CD1c-positive myeloid dendritic cell (primary cell): Measurements from ENCODE around the gene SLC26A5.
"Not testable (repeated sequence)": the region's sequence is repeated elsewhere in the genome, so short reads cannot be mapped to it uniquely, and the experiment has no call there.

Experiments
- DNase-seq: peaks from one replicate; pipeline ENCODE4 v3.0.0-alpha.2; 2016; ENCODE audit errors: extremely low spot score

Gene SLC26A5, protein sequence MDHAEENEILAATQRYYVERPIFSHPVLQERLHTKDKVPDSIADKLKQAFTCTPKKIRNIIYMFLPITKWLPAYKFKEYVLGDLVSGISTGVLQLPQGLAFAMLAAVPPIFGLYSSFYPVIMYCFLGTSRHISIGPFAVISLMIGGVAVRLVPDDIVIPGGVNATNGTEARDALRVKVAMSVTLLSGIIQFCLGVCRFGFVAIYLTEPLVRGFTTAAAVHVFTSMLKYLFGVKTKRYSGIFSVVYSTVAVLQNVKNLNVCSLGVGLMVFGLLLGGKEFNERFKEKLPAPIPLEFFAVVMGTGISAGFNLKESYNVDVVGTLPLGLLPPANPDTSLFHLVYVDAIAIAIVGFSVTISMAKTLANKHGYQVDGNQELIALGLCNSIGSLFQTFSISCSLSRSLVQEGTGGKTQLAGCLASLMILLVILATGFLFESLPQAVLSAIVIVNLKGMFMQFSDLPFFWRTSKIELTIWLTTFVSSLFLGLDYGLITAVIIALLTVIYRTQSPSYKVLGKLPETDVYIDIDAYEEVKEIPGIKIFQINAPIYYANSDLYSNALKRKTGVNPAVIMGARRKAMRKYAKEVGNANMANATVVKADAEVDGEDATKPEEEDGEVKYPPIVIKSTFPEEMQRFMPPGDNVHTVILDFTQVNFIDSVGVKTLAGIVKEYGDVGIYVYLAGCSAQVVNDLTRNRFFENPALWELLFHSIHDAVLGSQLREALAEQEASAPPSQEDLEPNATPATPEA

DNA sequence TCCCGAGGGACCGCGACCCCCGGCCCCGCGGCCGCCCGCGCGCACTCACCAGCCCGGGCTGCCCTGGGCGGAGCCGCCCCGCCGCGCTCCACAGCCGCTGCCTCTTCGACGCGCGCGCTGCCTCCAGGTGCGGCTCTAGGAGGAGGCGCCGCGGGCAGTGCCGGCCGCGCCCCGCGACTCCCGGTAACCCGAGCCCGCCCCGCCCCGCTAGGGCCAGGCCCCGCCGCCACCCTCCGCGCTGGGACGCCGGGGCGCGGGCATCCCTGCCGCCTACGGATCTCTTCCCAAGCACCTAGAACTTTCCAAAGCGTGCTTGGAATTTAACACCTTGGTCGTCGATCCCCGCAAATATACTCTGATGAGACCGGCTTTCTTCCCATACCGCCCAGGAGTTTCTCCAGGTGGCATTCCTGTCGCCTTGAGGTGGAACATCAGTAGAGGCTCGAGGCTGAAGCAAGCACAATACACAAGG lies at the start of gene SLC26A5:
TSS of gene SLC26A5 (minus strand) at position 159 of the 472 bp plus-strand sequence. CDS start 24,693 bp downstream, outside the sequence.
- no peak for DNase-seq

DNA sequence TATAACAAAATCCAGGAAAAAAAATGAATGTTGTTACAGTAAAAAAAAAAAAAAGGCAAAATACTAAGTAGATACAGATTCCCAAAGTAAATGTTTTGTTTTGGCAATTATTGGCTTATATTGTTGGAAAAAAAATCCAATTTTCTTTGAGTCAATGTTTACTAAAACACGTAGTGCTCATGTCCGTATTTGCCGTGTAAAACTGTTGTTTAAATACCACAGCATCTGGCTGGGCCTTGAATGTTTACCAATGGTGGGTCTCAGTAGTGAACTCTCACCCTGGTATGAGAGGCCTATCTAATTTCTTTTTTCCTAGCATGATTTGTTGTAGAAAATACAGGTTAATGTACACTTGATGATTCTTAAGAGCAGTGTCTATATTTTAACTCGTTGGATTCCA lies 41.4 kb upstream of the SLC26A5 start:
- DNase-seq, result no peak

DNA sequence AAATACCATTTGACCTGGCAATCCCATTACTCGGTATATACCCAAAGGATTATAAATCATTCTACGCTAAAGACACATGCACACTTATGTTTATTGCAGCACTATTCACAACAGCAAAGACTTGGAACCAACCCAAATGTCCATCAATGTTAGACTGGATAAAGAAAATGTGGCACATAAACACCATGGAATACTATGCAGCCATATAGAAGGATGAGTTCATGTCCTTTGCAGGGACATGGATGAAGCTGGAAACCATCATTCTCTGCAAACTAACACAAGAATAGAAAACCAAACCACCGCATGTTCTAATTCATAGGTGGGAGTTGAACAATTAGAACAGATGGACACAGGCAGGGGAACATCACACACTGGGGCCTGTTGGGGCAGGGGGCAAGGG lies 40.9 kb upstream of the SLC26A5 start:
- not testable (repeated sequence) for DNase-seq

DNA sequence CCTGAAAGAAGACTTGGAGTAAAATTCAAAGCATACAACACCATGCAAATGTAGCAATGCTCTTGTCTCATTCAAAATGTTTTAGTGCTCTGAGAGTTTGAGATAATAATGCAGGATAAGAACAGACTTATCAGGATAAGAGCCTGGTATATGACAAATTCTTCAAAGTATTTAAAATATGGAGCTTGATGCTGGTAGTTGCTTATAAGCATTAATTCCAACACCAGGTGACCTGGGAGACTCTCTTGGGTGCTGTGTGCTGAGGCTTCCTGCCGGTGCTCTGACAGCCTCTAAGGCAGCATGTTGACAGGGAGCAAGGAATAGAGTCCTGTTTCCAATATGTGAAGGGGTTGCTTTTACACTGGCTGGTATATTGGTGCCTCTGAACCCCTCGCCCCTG lies 34.8 kb upstream of the SLC26A5 start:
- DNase-seq, result no peak

GRCh38 chr7:103474956-103475355 lies 28.9 kb upstream of the SLC26A5 start:
- DNase-seq, result no peak

GRCh38 chr7:103469095-103469948 lies 23.3 kb upstream of the SLC26A5 start:
- DNase-seq, result no peak

DNA sequence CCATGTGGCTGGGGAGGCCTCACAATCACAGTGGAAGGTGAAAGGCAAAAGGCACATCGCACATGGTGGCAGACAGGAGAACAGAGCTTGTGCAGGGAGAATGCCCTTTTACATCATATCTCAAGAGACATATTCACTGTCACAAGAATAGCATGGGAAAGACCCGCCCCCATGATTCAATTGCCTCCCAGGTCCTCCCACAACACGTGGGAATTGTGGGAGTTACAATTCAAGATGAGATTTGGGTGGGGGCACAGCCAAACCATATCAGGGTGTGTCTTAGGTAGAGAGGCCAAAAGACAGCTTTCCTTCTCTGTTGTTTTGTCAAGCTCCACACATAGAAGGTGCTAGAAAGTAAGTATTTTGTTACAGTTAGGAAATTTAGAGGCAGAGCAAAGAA lies 20.8 kb upstream of the SLC26A5 start:
- DNase-seq, result no peak

GRCh38 chr7:103462358-103462757 lies 16.4 kb upstream of the SLC26A5 start:
- DNase-seq, result no peak

DNA sequence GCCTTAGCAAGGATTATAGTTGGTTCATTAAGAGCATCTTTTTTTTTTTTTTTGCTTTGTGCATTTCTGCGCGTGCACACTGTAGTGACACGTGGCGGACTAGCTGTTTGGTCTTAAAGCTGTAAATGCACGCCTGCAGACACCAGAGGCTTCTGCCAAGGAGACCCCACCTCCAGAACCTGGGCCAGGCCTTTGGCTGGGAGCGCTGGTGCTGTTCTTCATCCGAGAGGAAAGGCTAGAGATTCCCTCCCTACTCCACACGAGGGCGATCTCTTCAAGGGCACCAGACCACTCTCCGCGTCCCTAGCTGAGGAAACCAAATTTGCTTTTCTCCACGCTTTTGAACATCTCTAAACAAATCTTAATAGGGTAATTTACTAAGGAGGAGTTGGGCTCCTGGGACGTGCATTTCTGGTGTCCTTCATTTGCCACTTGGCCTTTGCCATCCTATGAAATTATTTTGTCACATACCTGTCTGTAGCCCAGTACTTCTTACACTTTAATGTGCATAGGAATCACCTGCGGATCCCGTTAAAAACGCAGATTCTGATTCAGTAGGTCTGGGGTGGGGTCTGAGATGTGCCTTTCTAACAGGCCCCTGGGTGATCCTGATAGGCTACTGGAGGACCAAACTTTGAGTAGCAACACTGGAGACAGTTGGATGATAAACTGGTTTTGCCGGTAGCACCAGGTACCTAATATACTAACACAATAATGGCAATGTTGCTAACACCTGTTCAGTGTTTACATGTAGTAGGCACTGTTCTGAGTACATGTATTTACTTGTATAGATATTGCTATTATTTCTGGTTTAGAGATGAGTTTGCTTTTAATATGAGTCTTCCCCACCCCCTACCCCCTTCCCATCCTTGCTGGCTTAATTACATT lies 1.3 kb upstream of the SLC26A5 start:
- DNase-seq, result peak; percentile 2

- DNase-seq, result no peak
Observed at GRCh38 chr7:103445228-103446048, 569 bp downstream of the SLC26A5 start.

GRCh38 chr7:103439661-103440060 lies 6.3 kb downstream of the SLC26A5 start:
- DNase-seq, result no peak

DNA sequence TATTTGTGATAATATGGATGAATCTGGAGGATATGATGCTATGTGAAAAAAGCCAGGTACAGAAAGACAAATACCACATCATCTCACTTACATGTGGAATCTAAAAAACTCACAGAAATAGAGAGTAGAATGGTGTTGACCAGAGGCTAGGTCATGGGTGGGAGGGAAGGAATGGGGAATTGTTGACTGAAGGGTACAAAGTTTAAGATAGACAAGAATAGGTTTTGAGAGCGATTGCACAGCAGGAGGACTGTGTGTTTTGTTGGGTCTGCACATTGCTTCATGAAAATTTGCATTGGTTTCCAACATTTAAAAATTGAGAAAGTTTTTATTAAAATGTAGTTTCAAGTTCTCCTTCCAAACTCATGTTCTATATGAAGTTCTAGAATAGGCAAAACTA lies 8.4 kb downstream of the SLC26A5 start:
- DNase-seq, result no peak

GRCh38 chr7:103432712-103433111 lies 13.3 kb downstream of the SLC26A5 start:
- DNase-seq, result no peak

DNA sequence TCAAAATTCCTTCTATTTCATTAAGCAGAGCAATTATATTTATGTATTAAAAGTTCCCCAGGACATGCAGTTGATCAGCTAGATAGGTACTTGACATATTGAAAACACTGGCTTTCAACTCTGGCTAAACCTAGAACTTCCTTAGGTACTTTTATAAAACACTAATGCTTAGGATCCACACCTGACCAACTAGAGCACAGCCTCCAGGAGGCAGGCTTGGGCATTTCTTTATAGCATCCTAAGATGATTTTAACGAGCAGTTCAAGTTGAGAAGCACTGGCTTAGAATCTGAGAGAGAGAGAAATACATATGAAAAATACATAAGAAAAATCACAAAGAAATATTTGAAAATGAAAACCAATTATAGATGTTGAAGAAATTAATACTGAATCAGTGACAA lies 20.8 kb downstream of the SLC26A5 start:
- no peak for DNase-seq

DNA sequence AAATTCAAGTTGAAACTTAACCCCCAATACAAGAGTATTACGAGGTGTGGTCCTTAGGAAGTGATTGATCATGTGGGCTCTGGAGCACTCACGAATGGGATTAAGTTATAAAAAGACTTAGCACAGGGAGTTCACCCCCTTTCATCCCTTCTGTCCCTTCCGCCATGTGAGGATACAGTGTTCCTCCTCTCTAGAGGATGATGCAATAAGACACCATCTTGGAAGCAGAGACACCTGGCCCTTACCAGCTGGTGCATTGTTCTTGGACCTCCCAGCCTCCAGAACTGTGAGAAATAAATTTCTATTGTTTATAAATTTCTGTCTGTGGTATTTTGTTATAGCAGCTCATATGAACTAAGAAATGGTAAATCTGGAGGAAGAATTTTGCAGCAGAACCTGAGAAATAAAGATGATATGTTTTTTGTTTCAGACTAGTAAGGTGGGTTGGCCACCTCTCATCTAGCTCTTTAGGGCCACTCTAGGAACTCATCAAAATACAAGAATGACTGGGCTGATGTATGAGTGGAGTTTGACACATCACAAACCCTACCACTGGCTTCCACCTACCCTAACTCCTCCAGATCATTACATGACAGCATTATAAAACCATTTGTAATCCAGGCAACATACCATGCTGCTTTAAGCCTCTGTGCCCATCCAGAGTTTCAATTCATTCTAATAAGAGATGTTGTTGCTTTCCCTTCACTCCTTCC lies 22.4 kb downstream of the SLC26A5 start:
- no peak for DNase-seq

GRCh38 chr7:103420857-103421384 lies 25.1 kb downstream of the SLC26A5 start:
- no peak for DNase-seq

DNA sequence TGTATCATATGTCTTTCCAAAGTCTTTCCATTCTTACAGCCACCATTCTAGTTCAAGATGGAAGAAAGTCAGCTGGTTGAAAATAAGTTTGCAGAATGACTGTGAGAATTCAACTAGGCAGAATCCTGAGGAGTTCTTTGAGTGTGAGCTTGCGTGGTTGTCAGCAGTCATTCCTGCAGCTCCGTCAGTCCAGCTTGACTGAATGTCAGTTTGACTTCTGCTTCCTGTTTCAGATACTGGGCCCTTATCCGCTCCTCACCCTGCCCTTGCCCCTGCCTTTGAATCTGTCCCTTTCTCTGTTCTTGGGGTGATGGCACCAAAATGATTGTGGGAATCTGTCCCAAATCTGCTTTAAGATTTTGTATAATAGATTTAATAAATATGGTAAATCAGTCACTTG lies 27.8 kb downstream of the SLC26A5 start:
- DNase-seq, result peak; percentile 9

- DNase-seq, result no peak
Observed at GRCh38 chr7:103413407-103413806, 32.6 kb downstream of the SLC26A5 start.

DNA sequence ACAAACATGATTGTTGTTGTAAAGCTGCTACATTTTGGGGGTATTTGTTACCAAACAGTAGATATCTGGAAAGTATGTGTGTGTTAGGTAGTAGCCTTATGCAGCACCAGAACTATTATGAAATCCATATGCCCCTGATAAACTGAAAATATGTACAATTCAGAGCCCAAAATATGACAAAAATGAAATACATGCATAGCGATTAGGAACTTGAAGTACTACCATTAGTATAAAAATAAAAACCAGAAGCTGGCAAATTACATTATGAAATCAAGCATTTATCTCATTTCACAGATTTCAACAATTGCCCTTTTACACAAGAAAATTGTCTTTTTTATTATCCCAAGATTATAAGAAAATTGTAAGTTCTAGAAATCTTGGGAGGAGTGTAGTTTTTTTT lies 33.9 kb downstream of the SLC26A5 start:
- no peak for DNase-seq
